Left hindlimb (tissue), 1 donor: ENCODE measurements around the gene ESYT2.

ENCODE experiments used
- DNase-seq: peaks from one replicate; pipeline ENCODE4 v3.0.0-alpha.2; 2018

The ESYT2 gene

DNA sequence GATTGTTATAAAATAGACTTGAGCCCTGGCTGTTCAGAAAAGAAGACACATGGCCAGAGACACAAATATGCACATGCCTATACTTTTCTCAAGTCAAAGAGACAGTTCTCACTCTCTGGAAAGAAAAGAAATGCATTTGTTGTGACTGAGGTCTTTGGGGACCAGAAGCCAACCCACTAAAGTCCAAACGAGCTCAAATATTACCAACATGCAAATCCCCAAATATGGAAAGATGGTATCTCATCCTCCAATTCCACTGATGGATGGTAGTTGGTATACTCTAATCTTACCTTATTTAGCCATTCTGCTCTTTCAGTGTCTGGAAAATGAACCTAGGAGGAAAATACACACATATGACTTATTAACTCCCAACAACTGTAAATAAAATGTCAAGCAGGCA is 30.6 kb downstream of the ESYT2 start:
- no peak for DNase-seq

DNA sequence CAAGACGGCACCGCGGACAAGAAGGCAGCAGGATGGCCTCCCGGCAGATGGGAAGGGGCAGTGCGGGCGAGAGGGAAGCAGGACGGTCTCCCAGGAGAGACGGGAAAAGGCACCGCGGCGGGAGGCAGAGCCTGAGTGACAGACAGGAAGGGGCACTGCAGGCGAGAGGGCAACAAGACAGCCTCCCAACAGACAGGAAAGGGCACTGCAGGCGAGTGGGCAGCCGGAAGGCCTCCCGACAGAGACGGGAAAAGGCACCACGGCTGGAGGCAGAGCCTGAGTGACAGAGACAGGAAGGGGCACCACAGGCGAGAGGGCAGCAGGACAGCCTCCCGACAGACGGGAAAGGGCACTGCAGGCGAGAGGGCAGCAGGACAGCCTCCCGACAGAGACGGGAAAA is 32.6 kb downstream of the ESYT2 start:
- no peak for DNase-seq

DNA sequence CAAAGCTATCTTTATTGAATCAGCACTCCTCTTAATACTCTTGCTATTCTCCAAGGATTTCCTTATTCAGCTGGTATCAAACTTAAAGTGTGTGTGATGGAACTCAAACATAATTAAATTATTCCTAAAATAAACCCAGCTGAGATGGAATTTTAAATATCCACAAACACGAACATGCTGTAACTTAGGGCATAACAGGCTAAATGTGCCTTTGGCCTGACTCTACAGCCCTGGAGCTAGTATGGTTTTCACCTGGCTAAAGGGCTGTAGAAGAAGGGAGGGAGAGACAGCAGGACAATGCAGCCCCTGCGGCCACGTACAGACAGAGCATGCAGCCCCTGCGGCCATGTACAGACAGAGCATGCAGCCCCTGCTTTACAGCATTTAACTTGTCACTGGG is 34.0 kb downstream of the ESYT2 start:
- no peak for DNase-seq

DNA sequence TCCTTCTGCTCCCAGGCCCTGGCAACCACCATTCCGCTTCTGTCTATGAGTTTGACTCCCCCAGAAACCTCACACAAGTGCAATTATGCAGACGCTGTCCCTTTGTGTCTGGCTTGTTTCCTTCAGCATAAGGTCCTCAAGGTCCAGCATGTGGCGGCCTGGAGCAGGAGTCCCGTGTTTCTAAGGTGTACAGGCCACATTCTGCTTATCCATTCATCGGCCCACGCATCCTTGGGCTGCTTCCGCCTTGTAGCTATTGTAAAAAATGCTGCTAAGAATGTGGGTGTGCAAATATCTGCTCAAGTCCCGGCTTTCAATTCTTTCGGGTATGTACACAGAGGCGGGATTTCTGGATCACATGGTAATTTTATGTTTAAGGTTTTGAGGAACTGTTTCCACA is 38.2 kb downstream of the ESYT2 start:
- DNase-seq = no peak

DNA sequence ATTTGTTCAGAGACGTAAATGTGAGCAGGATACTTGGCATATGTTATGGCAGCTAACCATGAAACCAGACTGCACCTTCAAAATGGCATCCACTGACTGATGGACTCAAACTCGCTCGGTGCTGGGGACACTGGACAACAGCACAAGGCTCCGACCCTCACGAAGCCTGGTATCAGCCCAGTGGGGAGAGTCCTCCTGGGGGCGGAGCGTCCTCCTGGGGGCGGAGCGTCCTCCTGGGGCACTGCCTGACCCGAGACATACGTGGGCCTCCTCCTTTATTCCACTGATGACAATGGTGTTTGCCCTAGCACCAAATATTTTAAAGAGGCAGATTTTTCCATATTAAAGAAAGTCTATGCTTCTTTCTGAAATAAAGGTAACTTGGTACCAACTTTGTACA is 39.5 kb downstream of the ESYT2 start:
- DNase-seq = no peak

DNA sequence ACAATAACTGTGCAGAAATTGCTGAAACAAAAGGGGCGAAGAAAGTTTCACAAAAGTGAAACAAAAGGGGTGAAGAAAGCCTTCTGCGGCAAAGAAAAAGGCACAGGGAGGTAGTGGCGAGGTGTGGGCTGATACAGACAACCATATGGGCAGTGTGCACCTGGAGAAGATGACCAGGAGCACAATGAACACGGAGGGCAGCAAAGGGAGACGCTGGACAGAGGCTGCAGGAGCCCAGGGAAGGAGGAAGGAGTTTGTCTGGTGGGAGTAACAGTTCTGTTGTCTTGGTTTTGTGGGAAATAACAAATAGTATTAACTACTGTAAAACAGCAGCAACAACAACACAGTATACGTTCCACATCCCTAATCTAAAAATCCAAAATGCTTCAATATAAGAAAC is 42.4 kb downstream of the ESYT2 start:
- DNase-seq = no peak

DNA sequence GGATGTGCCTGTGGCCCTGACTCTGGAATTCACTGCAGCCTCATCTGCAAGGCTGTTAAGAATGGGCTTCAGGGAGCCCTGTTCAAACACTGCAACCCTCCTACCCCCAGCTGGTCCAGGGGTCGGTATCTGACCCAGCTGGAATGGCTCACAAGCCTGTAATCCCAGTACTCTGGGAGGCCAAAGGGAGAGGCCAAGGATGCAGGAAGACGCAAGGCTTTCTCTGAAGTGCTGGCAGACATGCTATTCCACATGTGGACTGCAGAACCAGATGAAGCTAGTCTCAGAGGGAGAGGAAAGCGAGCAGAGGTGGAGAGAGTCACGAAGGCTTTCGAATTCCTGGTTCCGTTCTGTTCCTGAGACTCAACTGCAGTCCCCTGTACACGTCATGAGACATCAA is 45.0 kb downstream of the ESYT2 start:
- DNase-seq = no peak

DNA sequence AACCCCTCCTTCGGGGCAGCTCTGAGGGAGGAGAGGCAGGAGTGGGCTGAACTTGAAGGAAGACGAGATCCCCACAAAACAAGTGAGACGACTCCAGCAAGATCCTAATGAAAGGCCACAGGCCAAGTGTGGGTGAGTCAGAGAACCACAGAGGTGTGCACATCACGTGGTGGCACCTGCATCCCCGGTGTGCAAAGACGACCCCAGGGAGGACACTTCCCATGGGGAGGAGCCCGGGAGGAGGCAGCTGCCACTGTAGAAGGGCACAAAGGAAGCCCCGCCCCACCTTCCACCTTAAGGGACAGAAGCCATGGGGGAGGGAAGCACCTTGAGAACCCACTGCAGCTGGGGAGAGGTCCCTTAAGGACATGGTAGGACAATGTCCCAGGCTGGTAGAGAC is 45.7 kb downstream of the ESYT2 start:
- no peak for DNase-seq

DNA sequence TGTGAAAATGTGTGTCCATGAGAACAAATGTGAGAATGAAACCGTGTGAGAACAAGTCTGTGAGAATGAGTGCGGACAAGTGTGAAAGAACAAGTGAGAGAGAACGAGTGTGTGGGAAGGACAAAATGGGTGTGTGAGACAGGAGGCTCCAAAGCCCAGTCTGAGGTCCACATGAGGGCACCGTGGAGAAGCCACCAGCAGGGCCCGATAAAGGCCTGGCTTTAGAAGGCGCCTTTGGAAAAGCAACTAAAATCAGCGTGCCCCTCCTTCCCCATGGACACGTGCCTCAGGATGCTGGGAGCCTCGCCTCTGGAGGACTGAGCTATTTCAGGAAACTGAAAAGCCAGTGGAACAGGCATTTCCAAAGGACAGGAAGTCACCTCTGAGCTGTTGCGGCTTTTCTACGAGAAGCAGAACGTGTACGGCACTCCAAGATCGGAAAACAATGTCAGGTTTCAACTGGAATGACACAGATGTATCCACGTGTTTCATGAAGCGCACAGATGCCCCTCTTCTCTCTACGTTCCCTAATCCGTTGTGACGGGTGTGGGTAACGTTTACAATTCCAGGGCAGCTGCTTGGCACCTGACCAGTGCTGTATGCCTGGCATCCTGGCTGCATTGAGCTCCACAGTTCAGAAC is 46.4 kb downstream of the ESYT2 start:
- DNase-seq = no peak

DNA sequence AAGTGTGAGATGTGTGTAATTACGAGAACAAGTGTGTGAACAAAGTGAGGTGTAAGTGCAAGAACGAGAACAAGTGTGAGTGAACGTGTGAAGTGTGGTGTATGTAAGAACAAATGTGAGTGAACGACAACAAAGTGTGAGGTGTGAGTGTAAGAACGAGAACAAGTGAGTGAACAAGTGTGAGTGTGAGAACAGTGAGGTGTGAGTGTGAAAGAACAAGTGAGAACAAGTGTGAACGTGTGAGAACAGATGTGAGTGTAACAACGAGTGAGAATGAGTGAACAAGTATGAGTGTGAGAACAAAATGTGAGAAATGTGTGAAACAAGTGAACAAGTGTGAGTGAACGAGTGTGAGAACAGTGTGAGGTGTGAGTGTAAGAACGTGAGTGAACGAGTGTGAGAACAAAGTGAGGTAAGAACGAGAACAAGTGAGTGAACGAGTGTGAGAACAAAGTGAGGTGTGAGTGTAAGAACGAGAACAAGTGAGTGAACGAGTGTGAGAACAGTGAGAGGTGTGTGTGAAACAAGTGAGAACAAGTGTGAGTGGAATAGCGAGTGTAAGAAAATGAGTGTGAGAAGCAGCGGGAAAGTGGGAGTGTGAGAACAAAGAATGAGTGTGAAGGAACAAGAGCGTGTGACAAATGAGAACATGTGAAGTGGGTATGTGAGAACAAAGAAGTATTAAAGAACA is 47.2 kb downstream of the ESYT2 start:
- DNase-seq = no peak

DNA sequence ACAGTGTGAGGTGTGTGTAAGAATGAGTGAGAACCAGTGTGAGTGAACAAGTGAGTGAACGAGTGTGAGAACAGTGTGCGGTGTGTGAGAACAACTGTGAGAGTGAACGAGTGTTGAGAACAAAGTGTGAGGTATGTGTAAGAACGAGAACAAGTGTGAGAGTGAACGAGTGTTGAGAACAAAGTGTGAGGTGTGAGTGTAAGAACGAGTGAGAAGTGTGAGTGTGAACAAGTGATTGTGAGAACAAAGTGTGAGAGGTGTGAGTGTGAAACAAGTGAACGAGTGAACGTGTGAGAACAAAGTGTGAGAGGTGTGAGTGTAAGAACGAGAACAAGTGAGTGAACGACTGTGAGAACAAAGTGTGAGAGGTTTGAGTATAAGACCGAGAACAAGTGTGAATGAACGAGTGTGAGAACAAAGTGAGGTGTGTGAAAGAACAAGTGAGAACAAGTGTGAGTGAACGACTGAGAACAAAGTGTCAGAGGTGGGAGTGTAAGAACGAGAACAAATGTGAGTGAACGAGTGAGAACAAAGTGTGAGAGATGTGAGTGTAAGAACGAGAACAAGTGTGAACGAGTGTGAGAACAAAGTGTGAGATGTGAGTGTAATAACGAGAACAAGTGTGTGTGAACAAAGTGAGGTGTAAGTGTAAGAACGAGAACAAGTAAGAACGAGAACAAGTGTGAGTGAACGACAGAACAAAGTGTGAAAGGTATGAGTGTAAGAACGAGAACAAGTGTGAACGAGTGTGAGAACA is 47.9 kb downstream of the ESYT2 start:
- DNase-seq = no peak

DNA sequence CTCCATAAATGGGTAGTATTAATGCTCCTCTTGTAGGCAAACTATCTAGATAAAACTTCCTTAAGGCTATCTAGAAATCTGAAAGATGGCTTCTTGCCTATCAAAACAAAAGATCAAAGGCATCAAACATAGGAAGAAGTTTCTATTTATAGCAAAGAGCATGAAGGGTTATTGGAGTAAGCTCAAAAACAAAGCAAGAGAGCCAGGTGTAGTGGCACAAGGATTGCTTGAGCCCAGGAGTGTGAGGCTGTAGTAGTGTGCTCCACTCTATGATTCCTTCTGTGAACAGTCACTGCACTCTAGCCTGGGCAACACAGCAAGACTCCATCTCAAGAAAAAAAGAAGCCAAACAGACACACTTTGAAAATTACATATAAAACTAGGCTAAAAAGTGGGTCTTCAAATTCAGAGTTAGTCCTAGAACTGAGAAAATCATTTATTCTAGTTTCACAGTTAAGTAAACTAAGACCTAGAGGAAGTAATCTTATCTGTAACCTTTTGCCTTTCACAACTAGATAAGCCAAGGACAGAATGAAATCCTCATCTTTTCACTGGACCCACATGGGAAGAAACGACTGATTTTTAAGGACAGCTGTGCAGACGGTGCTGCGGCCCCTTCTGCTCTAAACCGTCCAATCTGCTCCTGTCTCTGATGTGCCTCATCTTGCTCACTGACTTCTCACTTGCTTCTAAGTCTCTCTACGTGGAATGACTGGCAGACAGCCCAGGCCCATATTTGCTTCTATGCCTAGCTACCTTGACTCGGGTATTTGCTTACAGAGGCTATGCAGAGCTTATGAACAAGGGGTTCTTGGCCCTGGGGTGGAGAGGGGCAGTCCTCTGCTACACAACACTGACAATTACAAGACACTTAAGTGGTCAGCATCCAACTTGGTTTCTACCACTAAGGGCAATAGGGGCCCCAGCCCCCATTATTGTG is 50.0 kb downstream of the ESYT2 start:
- DNase-seq = no peak

DNA sequence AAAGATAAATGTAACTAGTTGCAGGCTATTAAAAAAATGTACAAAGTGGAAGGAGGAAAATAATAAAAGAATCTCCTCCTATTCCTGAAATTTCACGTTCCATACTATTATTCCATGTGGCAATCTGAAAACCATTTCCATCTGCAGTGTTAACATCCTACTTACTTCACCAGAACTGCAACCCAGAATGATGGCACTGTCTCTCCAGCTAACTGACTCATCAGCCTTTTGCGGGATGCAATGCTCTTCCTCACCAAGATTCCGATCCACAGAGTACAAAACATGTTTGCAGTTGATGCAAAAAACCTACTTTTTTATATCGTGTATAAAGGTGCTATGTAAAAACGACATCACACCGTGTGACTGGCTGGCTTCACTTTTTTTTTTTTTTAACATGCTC is 50.8 kb downstream of the ESYT2 start:
- no peak for DNase-seq

DNA sequence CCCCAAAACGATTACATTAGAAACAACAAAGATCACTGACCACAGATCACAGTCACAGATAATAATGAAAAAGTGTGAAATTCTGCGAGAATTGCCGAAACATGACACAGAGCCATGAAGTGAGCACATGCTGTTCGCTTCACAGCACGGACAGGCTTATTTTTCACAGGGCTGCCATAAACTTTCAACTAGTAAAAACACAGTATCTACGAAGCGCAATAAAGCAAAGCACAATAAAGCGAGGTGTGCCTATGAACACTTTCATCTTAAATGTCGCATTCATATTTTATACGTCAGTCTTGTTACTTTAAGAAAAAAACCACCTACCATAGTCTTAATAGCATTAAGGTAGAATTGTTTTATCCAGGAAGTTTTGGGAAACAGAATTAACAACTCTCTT is 51.5 kb downstream of the ESYT2 start:
- DNase-seq = no peak

DNA sequence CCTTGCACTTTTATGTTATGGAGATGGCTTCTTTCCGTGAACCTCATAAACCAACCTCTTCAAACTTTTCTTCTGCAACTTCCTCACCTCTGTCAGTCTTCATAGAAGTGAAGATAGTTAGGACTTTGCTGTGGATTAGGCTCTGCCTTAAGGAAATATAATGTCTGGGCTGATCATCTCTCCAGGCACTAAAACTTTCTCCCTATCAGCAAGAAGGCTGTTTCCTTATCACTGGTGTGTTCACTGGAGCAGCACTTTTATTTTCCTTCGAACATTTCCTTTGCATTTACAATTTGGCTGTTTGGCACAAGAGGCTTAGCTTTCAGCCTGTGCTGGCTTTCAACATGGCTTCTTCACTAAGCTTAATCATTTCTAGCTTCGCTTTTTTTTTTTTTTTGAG is 52.8 kb downstream of the ESYT2 start:
- DNase-seq = no peak

DNA sequence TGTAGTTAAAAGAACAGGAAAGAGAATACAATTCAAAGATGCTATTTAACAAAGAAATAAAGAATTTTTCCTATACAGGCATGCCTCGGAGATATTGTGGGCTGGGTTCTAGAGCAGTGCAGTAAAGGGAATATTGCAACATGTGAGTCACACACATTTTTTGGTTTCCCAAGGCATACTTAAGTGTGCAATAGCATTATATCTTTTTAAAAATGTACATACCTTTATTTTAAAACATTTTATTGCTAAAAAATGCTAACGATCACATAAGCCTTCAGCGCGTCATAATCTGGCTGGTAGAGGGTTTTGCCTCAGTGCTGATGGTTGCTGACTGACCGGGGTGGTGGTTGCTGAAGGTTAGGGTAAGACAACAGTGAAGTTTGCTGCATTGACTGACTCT is 54.4 kb downstream of the ESYT2 start:
- no peak for DNase-seq

DNA sequence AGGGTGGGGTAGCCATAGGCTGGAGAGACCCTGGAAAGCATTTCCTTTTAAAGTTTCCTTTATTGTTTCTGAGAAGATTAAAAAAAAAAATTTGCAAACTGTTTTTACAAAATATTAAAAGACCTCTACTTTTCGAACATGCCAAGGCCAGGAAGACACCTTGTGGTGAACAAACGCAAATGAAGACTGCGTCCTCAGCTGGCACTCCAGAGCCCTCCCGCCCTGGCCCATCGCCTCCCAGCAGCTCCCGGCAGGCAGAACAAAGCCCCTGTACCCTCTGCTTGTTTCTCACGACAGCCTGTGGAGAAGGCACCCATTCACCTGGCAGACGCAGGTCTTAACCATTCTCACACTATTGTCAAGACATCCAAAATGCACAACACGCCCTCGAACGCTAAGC is 56.4 kb downstream of the ESYT2 start:
- DNase-seq = no peak

DNA sequence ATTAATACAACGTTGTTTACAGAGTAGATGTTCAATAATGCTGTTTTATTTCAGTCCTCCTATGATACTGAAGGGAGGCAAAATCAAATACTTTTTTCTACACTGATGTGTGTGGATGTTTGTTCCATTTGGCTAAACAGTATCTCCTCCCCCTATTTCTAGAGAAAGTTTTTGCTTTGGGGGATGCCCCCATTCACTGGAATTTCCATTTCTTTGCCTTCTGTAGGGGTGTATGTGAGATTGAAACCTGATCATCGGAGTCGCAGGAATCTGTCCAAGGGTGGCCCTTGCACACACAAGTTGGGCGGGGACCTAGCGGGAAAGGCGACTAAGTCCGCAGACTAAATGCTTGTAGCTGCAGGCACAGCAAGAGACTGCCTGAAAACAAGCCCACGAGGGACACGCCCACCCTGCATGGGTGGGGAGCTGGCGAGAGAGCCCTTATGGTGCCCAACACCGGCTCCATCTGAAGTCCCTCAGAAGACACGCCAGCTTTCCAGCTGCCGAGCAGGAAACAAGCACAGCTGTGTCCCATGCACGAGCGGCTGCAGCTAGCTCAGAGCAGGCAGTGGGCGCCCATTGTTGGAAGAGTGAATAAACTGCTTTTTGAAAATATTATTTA is 58.0 kb downstream of the ESYT2 start:
- DNase-seq = peak; percentile 59

DNA sequence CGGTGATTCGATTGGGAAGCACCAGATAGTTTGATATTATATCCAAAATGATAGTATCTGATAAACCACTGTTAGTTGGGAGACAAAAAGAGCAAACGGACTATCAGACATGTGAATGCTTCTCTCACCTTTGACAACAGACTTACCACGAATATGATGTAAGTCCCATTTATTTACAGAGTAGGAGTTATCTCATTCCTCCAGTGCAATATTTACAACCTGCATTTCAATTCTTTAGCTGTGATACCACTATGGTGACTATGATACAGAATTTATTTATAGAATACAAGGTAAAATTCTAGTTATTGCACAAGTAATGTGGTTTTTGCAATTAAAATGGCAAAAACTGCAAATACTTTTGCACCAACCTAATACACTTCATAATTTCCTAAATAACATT is 61.6 kb downstream of the ESYT2 start:
- no peak for DNase-seq

DNA sequence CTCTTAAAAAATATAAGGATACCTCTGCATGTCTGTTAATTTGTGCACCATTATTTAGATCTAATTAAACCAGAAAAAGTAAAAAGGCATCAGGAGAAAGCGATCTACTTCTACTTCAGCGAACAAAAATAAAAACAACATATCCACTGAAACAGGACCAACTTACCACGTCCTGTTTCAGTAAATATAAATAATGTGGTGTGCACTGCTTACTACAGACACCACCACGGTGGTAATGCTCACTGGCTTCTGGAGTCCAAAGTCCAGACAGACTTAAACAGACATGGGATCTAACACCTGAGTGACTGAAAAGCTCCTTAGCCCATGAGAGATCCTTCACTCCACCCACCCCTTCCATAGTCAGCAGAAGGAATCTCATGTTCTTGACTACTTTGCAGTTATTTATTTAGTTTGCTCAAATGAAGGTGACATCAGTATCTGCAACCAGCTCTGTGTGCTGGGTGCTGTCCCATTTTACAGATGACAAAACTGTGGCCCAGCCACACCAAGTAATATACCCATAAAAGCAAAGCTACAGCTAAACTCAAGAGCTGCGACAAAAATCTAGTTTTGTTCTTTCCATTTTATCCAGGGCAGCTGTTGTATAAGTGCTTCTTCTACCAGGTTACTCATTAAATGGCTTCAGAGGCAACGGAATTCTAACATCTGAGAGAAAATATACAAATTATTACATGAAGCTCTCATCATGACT is 62.6 kb downstream of the ESYT2 start:
- no peak for DNase-seq

DNA sequence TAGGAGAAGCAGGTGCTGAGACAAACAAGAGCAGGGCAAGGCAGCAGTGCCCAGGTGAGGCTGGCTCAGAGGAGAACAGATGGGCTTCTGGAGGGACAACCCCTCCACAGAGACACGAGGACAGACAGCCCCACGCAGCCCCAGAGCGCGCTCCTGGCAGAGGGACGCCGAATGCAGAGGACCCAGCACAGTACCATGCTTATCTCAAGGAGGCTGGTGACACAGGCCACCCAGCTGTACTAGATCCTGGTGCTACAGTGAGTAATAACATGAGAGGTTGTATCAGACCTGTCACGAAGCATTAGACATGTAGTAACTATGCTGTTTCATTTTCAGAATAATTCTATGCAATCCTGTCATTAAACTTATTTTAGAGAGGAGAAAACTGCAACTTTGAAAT is 64.3 kb downstream of the ESYT2 start:
- DNase-seq = no peak

DNA sequence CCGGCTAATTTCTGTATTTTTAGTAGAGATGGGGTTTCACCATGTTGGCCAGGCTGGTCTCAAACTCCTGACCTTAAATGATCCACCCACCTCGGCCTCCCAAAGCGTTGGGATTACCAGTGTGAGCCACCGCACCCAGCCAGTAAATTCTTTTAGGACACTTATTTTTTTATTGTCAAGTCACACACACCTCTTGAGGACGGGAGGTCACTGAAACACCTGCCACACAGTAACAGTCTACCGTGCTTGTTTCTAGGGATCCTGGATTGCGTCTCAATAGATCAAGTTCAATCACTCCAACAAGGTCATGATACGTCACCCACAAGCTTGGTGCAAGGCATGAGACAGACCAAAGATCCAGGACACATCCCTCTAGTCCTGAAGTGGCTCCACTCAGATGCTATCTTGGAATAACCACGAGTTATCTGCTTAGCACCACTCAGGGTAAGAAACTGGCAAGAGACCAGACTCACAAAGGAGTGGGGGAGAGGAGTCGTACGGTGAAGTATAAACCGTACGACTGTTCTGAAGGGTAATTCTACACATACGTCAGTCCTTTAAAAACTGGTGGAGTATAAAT is 65.8 kb downstream of the ESYT2 start:
- no peak for DNase-seq
